KMS-11 (cell line): ENCODE results near the gene PHF14.

ENCODE experiments used
- H2AFZ ChIP-seq: fragments of 200-600 bp; sonication (generic); 2 replicates; pipeline ENCODE4 v1.6.1; 2016; ENCODE audit warnings: antibody characterized with exemption, mixed run types, low read depth
- H3K27ac ChIP-seq: fragments of 200-600 bp; sonication (generic); 2 replicates; pipeline ENCODE4 v1.6.1; 2016; ENCODE audit warnings: mild to moderate bottlenecking, mixed run types
- H3K27me3 ChIP-seq: fragments of 200-600 bp; sonication (generic); 2 replicates; pipeline ENCODE4 v1.6.1; 2017; ENCODE audit warnings: mild to moderate bottlenecking, low read depth, mixed run types, moderate library complexity; ENCODE audit not compliant: insufficient read depth
- H3K36me3 ChIP-seq: fragments of 200-600 bp; sonication (generic); 2 replicates; pipeline ENCODE4 v1.6.1; 2017; ENCODE audit warnings: mild to moderate bottlenecking, mixed run types; ENCODE audit not compliant: insufficient read depth
- H3K4me1 ChIP-seq: fragments of 200-600 bp; sonication (generic); 2 replicates; pipeline ENCODE4 v1.6.1; 2016; ENCODE audit warnings: mild to moderate bottlenecking, low read depth, mixed run types; ENCODE audit not compliant: poor library complexity, severe bottlenecking
- H3K4me2 ChIP-seq: fragments of 200-600 bp; sonication (generic); 2 replicates; pipeline ENCODE4 v1.7.0; 2016; ENCODE audit warnings: mild to moderate bottlenecking, mixed run types
- H3K4me3 ChIP-seq: fragments of 200-600 bp; sonication (generic); IDR thresholded peaks from 2 replicates; pipeline ENCODE4 v1.6.1; 2017; ENCODE audit warnings: low read depth, low read length, mixed read lengths; ENCODE audit not compliant: insufficient read depth
- H3K79me2 ChIP-seq: fragments of 200-600 bp; sonication (generic); 2 replicates; pipeline ENCODE4 v1.6.1; 2016; ENCODE audit warnings: low read depth, mixed run types; ENCODE audit not compliant: insufficient read depth
- H3K9ac ChIP-seq: fragments of 200-600 bp; sonication (generic); 2 replicates; pipeline ENCODE4 v1.6.1; 2016; ENCODE audit warnings: mild to moderate bottlenecking, mixed run types
- H4K20me1 ChIP-seq: fragments of 200-600 bp; sonication (generic); 2 replicates; pipeline ENCODE4 v1.6.1; 2016; ENCODE audit warnings: mild to moderate bottlenecking, mixed run types; ENCODE audit not compliant: insufficient read depth
- TF ChIP-seq, protein P1 (sequence below): fragments of 200-600 bp; sonication (generic); conservative IDR thresholded peaks from 2 replicates; pipeline ENCODE4 v1.6.1; 2017; ENCODE audit warnings: low read depth, mild to moderate bottlenecking, antibody characterized with exemption, low read length, moderate library complexity, mixed read lengths

Gene PHF14

DNA sequence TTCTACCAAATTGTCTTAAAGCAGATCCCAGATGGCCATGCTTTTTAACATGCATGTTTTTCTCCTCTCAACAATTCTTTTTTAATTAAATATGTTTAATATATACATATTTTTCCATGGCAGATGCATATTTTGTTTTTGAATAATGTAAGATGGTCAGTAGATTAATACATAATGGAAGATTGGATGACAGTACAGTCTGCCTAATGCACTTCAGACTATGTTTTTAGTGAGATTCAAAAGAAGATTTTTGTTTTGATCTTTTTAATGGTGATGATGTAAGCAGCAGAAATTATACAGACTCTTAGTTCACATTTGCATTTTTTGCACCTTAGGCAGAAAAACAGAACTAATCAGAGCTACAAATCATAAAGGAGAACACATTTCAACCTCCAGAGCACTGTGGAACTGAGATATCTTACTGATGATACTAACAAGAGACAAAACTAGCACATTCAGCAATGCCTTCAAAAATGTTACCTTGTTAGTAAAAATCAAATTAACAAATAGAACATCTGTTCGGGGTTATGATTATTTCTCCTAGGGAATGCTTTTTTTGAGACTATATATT, 203.4 kb downstream of the PHF14 start:
- Histone ChIP-seq H3K4me1 (no peaks in the 10 kb centered on the region), H4K20me1 (no peaks in the 10 kb centered on the region), H3K79me2 (no peaks in the 10 kb centered on the region), H3K4me2 (no peak overlapping the region), H3K36me3 (no peaks in the 10 kb centered on the region), H3K9ac (no peak overlapping the region), H3K27ac (no peak overlapping the region), H2AFZ (no peak overlapping the region), H3K27me3 (no peaks in the 10 kb centered on the region), H3K4me3 (no peak overlapping the region)
- TF ChIP-seq, protein P1, sequence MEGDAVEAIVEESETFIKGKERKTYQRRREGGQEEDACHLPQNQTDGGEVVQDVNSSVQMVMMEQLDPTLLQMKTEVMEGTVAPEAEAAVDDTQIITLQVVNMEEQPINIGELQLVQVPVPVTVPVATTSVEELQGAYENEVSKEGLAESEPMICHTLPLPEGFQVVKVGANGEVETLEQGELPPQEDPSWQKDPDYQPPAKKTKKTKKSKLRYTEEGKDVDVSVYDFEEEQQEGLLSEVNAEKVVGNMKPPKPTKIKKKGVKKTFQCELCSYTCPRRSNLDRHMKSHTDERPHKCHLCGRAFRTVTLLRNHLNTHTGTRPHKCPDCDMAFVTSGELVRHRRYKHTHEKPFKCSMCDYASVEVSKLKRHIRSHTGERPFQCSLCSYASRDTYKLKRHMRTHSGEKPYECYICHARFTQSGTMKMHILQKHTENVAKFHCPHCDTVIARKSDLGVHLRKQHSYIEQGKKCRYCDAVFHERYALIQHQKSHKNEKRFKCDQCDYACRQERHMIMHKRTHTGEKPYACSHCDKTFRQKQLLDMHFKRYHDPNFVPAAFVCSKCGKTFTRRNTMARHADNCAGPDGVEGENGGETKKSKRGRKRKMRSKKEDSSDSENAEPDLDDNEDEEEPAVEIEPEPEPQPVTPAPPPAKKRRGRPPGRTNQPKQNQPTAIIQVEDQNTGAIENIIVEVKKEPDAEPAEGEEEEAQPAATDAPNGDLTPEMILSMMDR, result no peak

DNA sequence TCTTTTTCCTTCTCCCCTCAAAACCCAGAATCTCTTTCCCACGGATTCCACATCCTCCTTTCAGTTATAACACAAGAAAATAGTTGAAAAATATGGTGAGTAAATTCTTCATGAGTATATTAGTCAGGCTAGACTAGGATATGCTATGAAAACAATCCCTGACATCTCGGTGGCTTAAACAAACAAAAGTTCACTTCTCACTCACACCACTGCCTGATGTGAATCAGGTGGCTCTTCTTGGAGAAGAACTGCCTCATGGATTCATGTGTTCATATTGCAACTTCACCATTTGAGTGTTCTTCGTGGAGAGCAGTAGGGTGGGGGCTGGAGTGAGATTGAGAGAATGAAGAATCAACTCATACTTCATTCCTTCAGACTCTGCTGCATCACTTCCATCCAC, 204.1 kb downstream of the PHF14 start:
- no peaks in the 10 kb centered on the region for H3K27me3 ChIP-seq
- H3K4me3 ChIP-seq, result no peak overlapping the region
- no peak overlapping the region for H3K9ac ChIP-seq
- H3K4me1 ChIP-seq, result no peaks in the 10 kb centered on the region
- H3K36me3 ChIP-seq, result no peaks in the 10 kb centered on the region
- H3K27ac ChIP-seq, result no peak overlapping the region
- H4K20me1 ChIP-seq, result no peaks in the 10 kb centered on the region
- H3K79me2 ChIP-seq, result no peaks in the 10 kb centered on the region
- no peak overlapping the region for H3K4me2 ChIP-seq
- H2AFZ ChIP-seq, result no peak overlapping the region
- TF ChIP-seq, protein P1, result no peak

DNA sequence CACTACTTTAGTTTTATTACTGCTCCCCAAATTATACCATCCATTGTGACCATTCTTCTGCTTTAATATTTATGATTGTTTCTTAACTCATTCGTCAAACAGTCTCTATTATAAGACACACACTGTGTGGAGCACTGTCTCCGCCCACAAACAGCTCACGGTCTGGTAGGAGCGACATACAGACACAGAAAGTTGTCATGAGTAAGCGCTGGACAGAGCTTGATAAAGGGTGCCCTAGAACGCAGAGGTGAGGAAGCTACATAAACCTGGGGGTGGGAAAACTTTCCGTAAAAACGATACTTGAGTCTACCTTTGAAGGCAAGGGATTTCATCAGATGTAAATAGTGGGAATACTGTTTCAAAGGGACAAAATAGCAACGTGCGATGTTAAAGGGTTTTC, 207.9 kb downstream of the PHF14 start:
- TF ChIP-seq, protein P1, result no peak
- no peak overlapping the region for H3K4me3 ChIP-seq
- no peak overlapping the region for H3K4me2 ChIP-seq

GRCh38 chr7:11182736-11183135, 209.1 kb downstream of the PHF14 start:
- Histone ChIP-seq H3K27me3 (no peaks in the 10 kb centered on the region), H3K4me2 (no peak overlapping the region), H3K9ac (no peak overlapping the region), H2AFZ (no peak overlapping the region), H3K79me2 (no peaks in the 10 kb centered on the region), H3K36me3 (no peaks in the 10 kb centered on the region), H4K20me1 (no peaks in the 10 kb centered on the region), H3K4me1 (no peaks in the 10 kb centered on the region), H3K27ac (no peak overlapping the region), H3K4me3 (no peak overlapping the region)
- TF ChIP-seq, protein P1, result no peak

More for the DNA sequence above, 207.9 kb downstream of the PHF14 start:
- no peak overlapping the region for H3K27ac ChIP-seq
- no peaks in the 10 kb centered on the region for H3K4me1 ChIP-seq
- no peaks in the 10 kb centered on the region for H3K79me2 ChIP-seq
- no peak overlapping the region for H3K9ac ChIP-seq
- no peaks in the 10 kb centered on the region for H3K27me3 ChIP-seq
- H3K36me3 ChIP-seq, result no peaks in the 10 kb centered on the region
- no peak overlapping the region for H2AFZ ChIP-seq
- no peaks in the 10 kb centered on the region for H4K20me1 ChIP-seq
